ENCODE measurements around the gene PRR35.

The PRR35 gene

GRCh38 chr16:572865-573650, 12.9 kb downstream of the PRR35 start:
- no peaks in the 10 kb centered on the region for H3K36me3 ChIP-seq (ENCODE audit: control insufficient read depth, low read depth, low read length)
- H3K27ac ChIP-seq (ENCODE audit: low read length) = no peak overlapping the region
- H3K4me1 ChIP-seq (ENCODE audit: control insufficient read depth, low read depth, low read length) = peaks cover 4% of the 10 kb centered on the region

GRCh38 chr16:574021-574760, 14.0 kb downstream of the PRR35 start:
- Histone ChIP-seq H3K9ac (ENCODE audit: low read length) (no peak overlapping the region), H3K4me1 (ENCODE audit: control insufficient read depth, low read depth, low read length) (peaks cover under 1% of the 10 kb centered on the region), H3K27me3 (ENCODE audit: control insufficient read depth, insufficient read depth, low read length) (no peaks in the 10 kb centered on the region), H3K9me3 (ENCODE audit: control insufficient read depth, low read depth, low read length) (no peaks in the 10 kb centered on the region), H3K4me3 (ENCODE audit: low read length) (no peak overlapping the region), H3K27ac (ENCODE audit: low read length) (no peak overlapping the region), H3K36me3 (ENCODE audit: control insufficient read depth, low read depth, low read length) (no peaks in the 10 kb centered on the region)

More at GRCh38 chr16:572865-573650, 12.9 kb downstream of the PRR35 start:
- H3K9me3 ChIP-seq (ENCODE audit: control insufficient read depth, low read depth, low read length) = no peaks in the 10 kb centered on the region
- H3K9ac ChIP-seq (ENCODE audit: low read length) = no peak overlapping the region
- no peak overlapping the region for H3K4me3 ChIP-seq (ENCODE audit: low read length)
- H3K27me3 ChIP-seq (ENCODE audit: control insufficient read depth, insufficient read depth, low read length) = no peaks in the 10 kb centered on the region

GRCh38 chr16:575354-576196, 15.4 kb downstream of the PRR35 start:
- no peaks in the 10 kb centered on the region for H3K27me3 ChIP-seq (ENCODE audit: control insufficient read depth, insufficient read depth, low read length)
- no peaks in the 10 kb centered on the region for H3K36me3 ChIP-seq (ENCODE audit: control insufficient read depth, low read depth, low read length)
- no peak overlapping the region for H3K4me3 ChIP-seq (ENCODE audit: low read length)
- no peak overlapping the region for H3K27ac ChIP-seq (ENCODE audit: low read length)
- H3K4me1 ChIP-seq (ENCODE audit: control insufficient read depth, low read depth, low read length) = no peaks in the 10 kb centered on the region
- H3K9me3 ChIP-seq (ENCODE audit: control insufficient read depth, low read depth, low read length) = no peaks in the 10 kb centered on the region
- H3K9ac ChIP-seq (ENCODE audit: low read length) = no peak overlapping the region

- Histone ChIP-seq H3K9me3 (ENCODE audit: control insufficient read depth, low read depth, low read length) (no peaks in the 10 kb centered on the region), H3K27me3 (ENCODE audit: control insufficient read depth, insufficient read depth, low read length) (no peaks in the 10 kb centered on the region), H3K27ac (ENCODE audit: low read length) (no peak overlapping the region)
Observed at GRCh38 chr16:576197-576822, 16.1 kb downstream of the PRR35 start.

GRCh38 chr16:576823-577201, 16.6 kb downstream of the PRR35 start:
- Histone ChIP-seq H3K36me3 (ENCODE audit: control insufficient read depth, low read depth, low read length) (no peaks in the 10 kb centered on the region), H3K9ac (ENCODE audit: low read length) (no peak overlapping the region), H3K27ac (ENCODE audit: low read length) (no peak overlapping the region)

More at GRCh38 chr16:576197-576822, 16.1 kb downstream of the PRR35 start:
- Histone ChIP-seq H3K36me3 (ENCODE audit: control insufficient read depth, low read depth, low read length) (no peaks in the 10 kb centered on the region), H3K4me3 (ENCODE audit: low read length) (no peak overlapping the region), H3K4me1 (ENCODE audit: control insufficient read depth, low read depth, low read length) (no peaks in the 10 kb centered on the region), H3K9ac (ENCODE audit: low read length) (no peak overlapping the region)

GRCh38 chr16:577796-578195, 17.6 kb downstream of the PRR35 start:
- H3K9me3 ChIP-seq (ENCODE audit: control insufficient read depth, low read depth, low read length) = no peaks in the 10 kb centered on the region
- H3K4me1 ChIP-seq (ENCODE audit: control insufficient read depth, low read depth, low read length) = no peaks in the 10 kb centered on the region
- no peaks in the 10 kb centered on the region for H3K27me3 ChIP-seq (ENCODE audit: control insufficient read depth, insufficient read depth, low read length)
- no peak overlapping the region for H3K27ac ChIP-seq (ENCODE audit: low read length)
- H3K9ac ChIP-seq (ENCODE audit: low read length) = no peak overlapping the region
- no peaks in the 10 kb centered on the region for H3K36me3 ChIP-seq (ENCODE audit: control insufficient read depth, low read depth, low read length)
- no peak overlapping the region for H3K4me3 ChIP-seq (ENCODE audit: low read length)

More at GRCh38 chr16:576823-577201, 16.6 kb downstream of the PRR35 start:
- Histone ChIP-seq H3K4me3 (ENCODE audit: low read length) (no peak overlapping the region), H3K27me3 (ENCODE audit: control insufficient read depth, insufficient read depth, low read length) (no peaks in the 10 kb centered on the region), H3K9me3 (ENCODE audit: control insufficient read depth, low read depth, low read length) (no peaks in the 10 kb centered on the region), H3K4me1 (ENCODE audit: control insufficient read depth, low read depth, low read length) (no peaks in the 10 kb centered on the region)

DNA sequence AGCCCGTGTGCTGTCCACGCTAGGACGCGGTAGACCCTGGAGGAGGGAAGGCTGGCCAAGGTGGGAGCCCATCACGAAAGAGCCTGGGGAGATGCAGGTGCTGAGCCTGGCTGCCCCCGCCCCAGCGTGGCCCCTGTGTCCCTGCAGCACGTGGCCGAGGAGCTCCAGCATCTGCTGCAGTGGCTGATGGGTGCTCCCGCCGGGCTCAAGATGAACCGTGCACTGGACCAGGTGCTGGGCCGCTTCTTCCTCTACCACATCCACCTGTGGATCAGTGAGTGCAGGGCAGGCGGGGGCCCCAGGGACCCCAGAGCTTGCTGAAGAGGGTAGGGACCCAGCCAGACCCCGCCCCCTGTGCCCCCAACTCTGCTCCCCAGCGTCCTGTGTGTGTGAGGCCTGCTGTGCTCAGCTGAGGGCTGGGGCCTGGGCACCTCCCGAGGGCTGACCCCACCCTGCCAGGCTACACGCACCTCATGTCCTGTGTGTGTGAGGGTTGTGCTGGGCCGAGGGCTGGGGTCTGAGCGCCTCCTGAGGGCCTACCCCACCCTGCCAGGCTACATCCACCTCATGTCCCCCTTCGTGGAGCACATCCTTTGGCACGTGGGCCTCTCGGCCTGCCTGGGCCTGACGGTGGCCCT, 18.2 kb downstream of the PRR35 start:
- H3K27me3 ChIP-seq (ENCODE audit: control insufficient read depth, insufficient read depth, low read length) = no peaks in the 10 kb centered on the region
- no peaks in the 10 kb centered on the region for H3K9me3 ChIP-seq (ENCODE audit: control insufficient read depth, low read depth, low read length)
- H3K9ac ChIP-seq (ENCODE audit: low read length) = no peak overlapping the region
- H3K4me1 ChIP-seq (ENCODE audit: control insufficient read depth, low read depth, low read length) = peaks cover 4% of the 10 kb centered on the region
- H3K27ac ChIP-seq (ENCODE audit: low read length) = no peak overlapping the region
- no peak overlapping the region for H3K4me3 ChIP-seq (ENCODE audit: low read length)
- no peaks in the 10 kb centered on the region for H3K36me3 ChIP-seq (ENCODE audit: control insufficient read depth, low read depth, low read length)

DNA sequence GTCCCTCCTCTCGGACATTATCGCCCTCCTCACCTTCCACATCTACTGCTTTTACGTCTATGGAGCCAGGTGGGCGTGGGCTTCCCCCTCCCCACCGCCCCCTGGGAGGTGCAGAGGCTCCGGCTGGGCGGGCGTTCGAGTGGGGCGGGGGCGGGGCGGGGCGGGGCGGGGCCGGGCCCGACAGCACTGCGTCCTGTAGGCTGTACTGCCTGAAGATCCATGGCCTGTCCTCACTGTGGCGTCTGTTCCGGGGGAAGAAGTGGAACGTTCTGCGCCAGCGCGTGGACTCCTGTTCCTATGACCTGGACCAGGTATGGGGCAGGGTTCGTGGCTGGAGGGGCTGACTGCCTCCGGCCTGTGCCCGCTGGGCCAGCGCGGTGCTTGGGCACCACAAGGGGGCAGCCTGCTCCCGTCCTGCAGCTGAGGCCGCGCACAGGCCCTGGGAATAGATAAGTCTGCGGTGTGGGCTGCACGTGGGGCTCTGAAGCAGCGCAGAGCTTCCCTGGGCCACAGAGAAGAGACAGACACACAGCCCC, 18.7 kb downstream of the PRR35 start:
- Histone ChIP-seq H3K4me1 (ENCODE audit: control insufficient read depth, low read depth, low read length) (peaks cover 9% of the 10 kb centered on the region), H3K4me3 (ENCODE audit: low read length) (no peak overlapping the region), H3K36me3 (ENCODE audit: control insufficient read depth, low read depth, low read length) (no peaks in the 10 kb centered on the region), H3K9me3 (ENCODE audit: control insufficient read depth, low read depth, low read length) (no peaks in the 10 kb centered on the region), H3K9ac (ENCODE audit: low read length) (no peak overlapping the region), H3K27me3 (ENCODE audit: control insufficient read depth, insufficient read depth, low read length) (no peaks in the 10 kb centered on the region), H3K27ac (ENCODE audit: low read length) (no peak overlapping the region)

DNA sequence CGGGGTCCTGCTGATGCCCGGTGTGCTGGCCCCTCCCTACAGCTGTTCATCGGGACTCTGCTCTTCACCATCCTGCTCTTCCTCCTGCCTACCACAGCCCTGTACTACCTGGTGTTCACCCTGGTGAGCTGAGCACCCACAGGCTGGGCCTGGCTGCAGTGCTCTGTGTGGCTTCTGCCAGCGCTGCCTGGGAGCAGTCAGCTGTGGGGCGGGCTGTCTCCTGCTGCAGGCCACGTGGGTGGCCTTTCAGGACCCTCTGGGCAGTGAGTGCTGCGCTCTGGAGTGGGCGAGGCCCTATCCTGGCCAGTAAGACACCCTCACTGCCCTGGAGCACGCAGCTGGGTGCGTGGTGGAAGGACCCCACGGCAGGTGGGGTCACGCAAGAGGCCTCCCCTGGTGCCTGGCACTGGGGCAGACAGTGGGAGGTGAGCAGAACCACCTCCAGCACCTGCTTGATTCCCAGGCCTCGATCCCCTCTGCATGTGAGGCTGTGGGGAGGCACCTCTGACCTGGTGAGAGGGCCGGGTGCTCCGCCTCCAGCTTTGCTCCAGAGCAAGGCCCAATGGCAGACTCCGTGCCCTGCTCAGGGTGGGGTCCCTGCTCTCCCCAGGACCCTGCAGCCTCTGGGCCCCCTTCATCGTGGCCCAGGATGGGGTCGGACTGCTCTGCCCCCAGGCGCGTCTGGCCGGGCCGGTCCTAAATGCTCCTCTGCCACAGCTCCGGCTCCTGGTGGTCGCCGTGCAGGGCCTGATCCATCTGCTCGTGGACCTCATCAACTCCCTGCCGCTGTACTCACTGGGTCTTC, 20.1 kb downstream of the PRR35 start:
- H3K36me3 ChIP-seq (ENCODE audit: control insufficient read depth, low read depth, low read length) = no peaks in the 10 kb centered on the region
- no peak overlapping the region for H3K9ac ChIP-seq (ENCODE audit: low read length)
- peaks cover 11% of the 10 kb centered on the region for H3K4me1 ChIP-seq (ENCODE audit: control insufficient read depth, low read depth, low read length)
- H3K27me3 ChIP-seq (ENCODE audit: control insufficient read depth, insufficient read depth, low read length) = peaks cover 2% of the 10 kb centered on the region
- no peak overlapping the region for H3K27ac ChIP-seq (ENCODE audit: low read length)
- no peak overlapping the region for H3K4me3 ChIP-seq (ENCODE audit: low read length)
- H3K9me3 ChIP-seq (ENCODE audit: control insufficient read depth, low read depth, low read length) = no peaks in the 10 kb centered on the region

GRCh38 chr16:580946-581498, 20.8 kb downstream of the PRR35 start:
- H3K9me3 ChIP-seq (ENCODE audit: control insufficient read depth, low read depth, low read length) = no peaks in the 10 kb centered on the region
- H3K9ac ChIP-seq (ENCODE audit: low read length) = no peak overlapping the region
- H3K27me3 ChIP-seq (ENCODE audit: control insufficient read depth, insufficient read depth, low read length) = peaks cover 9% of the 10 kb centered on the region
- no peaks in the 10 kb centered on the region for H3K36me3 ChIP-seq (ENCODE audit: control insufficient read depth, low read depth, low read length)
- H3K4me1 ChIP-seq (ENCODE audit: control insufficient read depth, low read depth, low read length) = peaks cover 11% of the 10 kb centered on the region
- H3K4me3 ChIP-seq (ENCODE audit: low read length) = no peak overlapping the region
- no peak overlapping the region for H3K27ac ChIP-seq (ENCODE audit: low read length)

Measured in iPS-18a (cell line).